ENCODE measurements around the gene LTB. TPM values are rescaled to one million over a fixed set of nuclear protein-coding genes. Genes with fewer than 3 reads are reported as not detected.

LTB gene
- polyA plus RNA-seq, 3 donors = 12.6 to 25.5 (median 21.6) TPM

- Mint-ChIP-seq H3K9me3 (peaks cover 0 to 1% (median 0%) of the 10 kb centered on the region in 7 donors), H3K4me1 (peaks cover 65% of the 10 kb centered on the region), H3K36me3 (peaks cover 12 to 25% of the 10 kb centered on the region in 2 donors), H3K27ac (peak overlapping the region in 6 of 7 donors; percentile 81 to 96 (median 94)), H3K27me3 (ENCODE audit: low read depth in 3 of 3) (no peaks in the 10 kb centered on the region), H3K4me3 (peak overlapping the region; percentile 91 to 96)
- Histone ChIP-seq H3K4me2 (replicated peaks; ENCODE audit: extremely low read depth, low read length, poor library complexity, severe bottlenecking) (peak overlapping the region; percentile 99), H4K20me1 (ENCODE audit: insufficient read depth, low read length) (peaks cover 10% of the 10 kb centered on the region), H3K79me2 (ENCODE audit: insufficient read depth, low read length) (peaks cover 61% of the 10 kb centered on the region), H3K4me3 (replicated peaks in 1 of 3; ENCODE audit: low read depth in 2 of 3, low read length in 3 of 3) (peak overlapping the region in 1 of 3 experiments; percentile 99), H3K27ac (ENCODE audit: low read depth in 1 of 2, low read length in 2 of 2) (peak overlapping the region in 1 of 2 donors; percentile 86), H3K36me3 (replicated peaks in 1 of 2; ENCODE audit: control insufficient read depth in 1 of 2, insufficient read depth in 2 of 2, low read length in 2 of 2) (peaks cover 4 to 11% of the 10 kb centered on the region in 2 donors), H3K9me3 (replicated peaks in 1 of 2; ENCODE audit: control insufficient read depth in 1 of 2, insufficient read depth in 1 of 2, low read length in 2 of 2) (no peaks in the 10 kb centered on the region), H3K4me1 (ENCODE audit: control insufficient read depth in 1 of 2, insufficient read depth in 2 of 2, low read length in 2 of 2) (peaks cover 54 to 71% of the 10 kb centered on the region in 2 donors), H2AFZ (ENCODE audit: insufficient read depth, low read depth, low read length, poor library complexity, severe bottlenecking) (no peak overlapping the region), H3K9ac (ENCODE audit: insufficient read depth, low read length, poor library complexity, severe bottlenecking) (no peak overlapping the region), H3K27me3 (ENCODE audit: control insufficient read depth in 2 of 2, insufficient read depth in 2 of 2, low read length in 2 of 2) (no peaks in the 10 kb centered on the region)
- TF ChIP-seq CTCF (IDR thresholded peaks at IDR 0.05) = no peak
- DNase-seq = no peak
- WGBS (ENCODE audit: insufficient coverage) = 83% methylated on average over 1 of the region's 2 CpGs
- intact Hi-C loops (cut with micrococcal nuclease) = no loop called here
Measured at GRCh38 chr6:31617010-31617409, 34.8 kb upstream of the LTB start.

GRCh38 chr6:31615748-31616147, 33.5 kb upstream of the LTB start:
- Mint-ChIP-seq H3K27me3 (ENCODE audit: low read depth in 3 of 3) (no peaks in the 10 kb centered on the region), H3K4me1 (peaks cover 61% of the 10 kb centered on the region), H3K9me3 (peaks cover 0 to 1% (median 0%) of the 10 kb centered on the region in 7 donors), H3K36me3 (peaks cover 12 to 25% of the 10 kb centered on the region in 2 donors), H3K4me3 (peak overlapping the region; percentile 91 to 96), H3K27ac (peak overlapping the region; percentile 87 to 96 (median 94))
- Histone ChIP-seq H3K27ac (ENCODE audit: low read depth in 1 of 2, low read length in 2 of 2) (peak overlapping the region; percentile 78 to 86), H3K27me3 (ENCODE audit: control insufficient read depth in 2 of 2, insufficient read depth in 2 of 2, low read length in 2 of 2) (no peaks in the 10 kb centered on the region), H3K9me3 (replicated peaks in 1 of 2; ENCODE audit: control insufficient read depth in 1 of 2, insufficient read depth in 1 of 2, low read length in 2 of 2) (no peaks in the 10 kb centered on the region), H3K4me2 (replicated peaks; ENCODE audit: extremely low read depth, low read length, poor library complexity, severe bottlenecking) (peak overlapping the region; percentile 99), H3K36me3 (replicated peaks in 1 of 2; ENCODE audit: control insufficient read depth in 1 of 2, insufficient read depth in 2 of 2, low read length in 2 of 2) (peaks cover 4 to 11% of the 10 kb centered on the region in 2 donors), H3K79me2 (ENCODE audit: insufficient read depth, low read length) (peaks cover 48% of the 10 kb centered on the region), H4K20me1 (ENCODE audit: insufficient read depth, low read length) (peaks cover 10% of the 10 kb centered on the region), H3K4me1 (ENCODE audit: control insufficient read depth in 1 of 2, insufficient read depth in 2 of 2, low read length in 2 of 2) (peaks cover 47 to 66% of the 10 kb centered on the region in 2 donors), H2AFZ (ENCODE audit: insufficient read depth, low read depth, low read length, poor library complexity, severe bottlenecking) (peak overlapping the region; percentile 72), H3K9ac (ENCODE audit: insufficient read depth, low read length, poor library complexity, severe bottlenecking) (peak overlapping the region; percentile 74), H3K4me3 (replicated peaks in 1 of 3; ENCODE audit: low read depth in 2 of 3, low read length in 3 of 3) (peak overlapping the region; percentile 75 to 99 (median 93))
- WGBS (ENCODE audit: insufficient coverage) = 0% methylated on average over 5 of the region's 7 CpGs
- intact Hi-C loops (cut with micrococcal nuclease) = no loop called here
- DNase-seq = peak in 2 of 3 donors; percentile 46 to 51
- no peak for TF ChIP-seq CTCF (IDR thresholded peaks at IDR 0.05)

All from CD14-positive monocyte (primary cell).